ENCODE results near the gene NCAPG2. TPM values are rescaled to one million over a fixed set of nuclear protein-coding genes. Genes with fewer than 3 reads are reported as not detected.

Gene NCAPG2
- total RNA-seq, 1 experiment from 2014 or later, result 99.5 TPM

GRCh38 chr7:158586499-158587161 lies 118.0 kb downstream of the NCAPG2 start:
- Histone ChIP-seq H2AFZ (no peak overlapping the region), H3K4me3 (no peak overlapping the region), H3K9me2 (ENCODE audit: insufficient read depth) (no peaks in the 10 kb centered on the region), H3K9me3 (ENCODE audit: insufficient read depth, low read depth) (no peaks in the 10 kb centered on the region), H3K4me1 (replicated peaks; ENCODE audit: insufficient read depth) (peaks cover 17% of the 10 kb centered on the region), H3K27ac (no peak overlapping the region), H4K20me1 (ENCODE audit: insufficient read depth) (no peaks in the 10 kb centered on the region), H3F3A (ENCODE audit: insufficient read depth, low read depth) (peaks cover 5% of the 10 kb centered on the region; the same call in 1 of the 2 replicates), H3K27me3 (ENCODE audit: insufficient read depth, low read depth) (peaks cover 53% of the 10 kb centered on the region), H3K36me3 (ENCODE audit: low read depth) (no peaks in the 10 kb centered on the region), H3K79me2 (ENCODE audit: low read depth) (no peaks in the 10 kb centered on the region), H3K4me2 (no peak overlapping the region)
- ChIA-PET POLR2A (ENCODE audit: unreplicated experiment) (no interaction called here), CTCF (no interaction called here)
- no TSS peak for BruUV-seq (replicated peaks)
- no peak for DNase-seq
- intact Hi-C loops (cut with micrococcal nuclease; ENCODE audit: unreplicated experiment), result no loop called here
- no peak for TF ChIP-seq CTCF (conservative IDR thresholded peaks at IDR 0.05)
- TF ChIP-seq EZH2 (IDR thresholded peaks at IDR 0.05; ENCODE audit: low read depth), result no peak

GRCh38 chr7:158585721-158586498 lies 118.7 kb downstream of the NCAPG2 start:
- no TSS peak for BruUV-seq (replicated peaks)
- peaks cover 47% of the 10 kb centered on the region for H3K27me3 ChIP-seq (ENCODE audit: insufficient read depth, low read depth)

GRCh38 chr7:158584407-158584806 lies 120.2 kb downstream of the NCAPG2 start:
- H4K20me1 ChIP-seq (ENCODE audit: insufficient read depth), result no peaks in the 10 kb centered on the region
- H3K9me3 ChIP-seq (ENCODE audit: insufficient read depth, low read depth), result peaks cover 14% of the 10 kb centered on the region
- no peaks in the 10 kb centered on the region for H3K36me3 ChIP-seq (ENCODE audit: low read depth)
- no TSS peak for BruUV-seq (replicated peaks)
- no peaks in the 10 kb centered on the region for H3K9me2 ChIP-seq (ENCODE audit: insufficient read depth)
- TF ChIP-seq EZH2 (IDR thresholded peaks at IDR 0.05; ENCODE audit: low read depth) (no peak), CTCF (conservative IDR thresholded peaks at IDR 0.05) (no peak)
- no peak overlapping the region for H3K4me3 ChIP-seq
- no peak for DNase-seq
- no peak overlapping the region for H3K27ac ChIP-seq
- no peak overlapping the region for H3K4me2 ChIP-seq
- no peak overlapping the region for H2AFZ ChIP-seq
- peaks cover 11% of the 10 kb centered on the region; the same call in 1 of the 2 replicates for H3F3A ChIP-seq (ENCODE audit: insufficient read depth, low read depth)
- H3K79me2 ChIP-seq (ENCODE audit: low read depth), result no peaks in the 10 kb centered on the region
- H3K27me3 ChIP-seq (ENCODE audit: insufficient read depth, low read depth), result peaks cover 32% of the 10 kb centered on the region
- ChIA-PET CTCF (no interaction called here), POLR2A (ENCODE audit: unreplicated experiment) (interaction anchor here (0.7 kb wide), 1 partner anchor 306 kb away, joined by 9 read pairs; no protein-coding TSS in a partner anchor)
- intact Hi-C loops (cut with micrococcal nuclease; ENCODE audit: unreplicated experiment), result no loop called here
- peaks cover 23% of the 10 kb centered on the region for H3K4me1 ChIP-seq (replicated peaks; ENCODE audit: insufficient read depth)

More at GRCh38 chr7:158585721-158586498, 118.7 kb downstream of the NCAPG2 start:
- POLR2A ChIA-PET (ENCODE audit: unreplicated experiment), result no interaction called here
- H3K9me2 ChIP-seq (ENCODE audit: insufficient read depth), result no peaks in the 10 kb centered on the region
- peaks cover 23% of the 10 kb centered on the region for H3K4me1 ChIP-seq (replicated peaks; ENCODE audit: insufficient read depth)
- no peak overlapping the region for H3K27ac ChIP-seq
- no peak overlapping the region for H2AFZ ChIP-seq
- CTCF ChIA-PET, result no interaction called here
- peaks cover 11% of the 10 kb centered on the region; the same call in 1 of the 2 replicates for H3F3A ChIP-seq (ENCODE audit: insufficient read depth, low read depth)
- DNase-seq, result no peak
- H3K36me3 ChIP-seq (ENCODE audit: low read depth), result no peaks in the 10 kb centered on the region
- H3K9me3 ChIP-seq (ENCODE audit: insufficient read depth, low read depth), result no peaks in the 10 kb centered on the region
- H3K79me2 ChIP-seq (ENCODE audit: low read depth), result no peaks in the 10 kb centered on the region
- H3K4me2 ChIP-seq, result no peak overlapping the region
- no peak for TF ChIP-seq EZH2 (IDR thresholded peaks at IDR 0.05; ENCODE audit: low read depth)
- TF ChIP-seq CTCF (conservative IDR thresholded peaks at IDR 0.05), result no peak
- intact Hi-C loops (cut with micrococcal nuclease; ENCODE audit: unreplicated experiment), result no loop called here
- no peak overlapping the region for H3K4me3 ChIP-seq
- no peaks in the 10 kb centered on the region for H4K20me1 ChIP-seq (ENCODE audit: insufficient read depth)
